ENCODE results near the gene THNSL1.
A peak's percentile ranks its signal among the peaks of the same experiment; 100 is the strongest.
"Not testable (repeated sequence)": the region's sequence is repeated elsewhere in the genome, so short reads cannot be mapped to it uniquely, and the experiment has no call there.

THNSL1 gene

GRCh38 chr10:25016376-25017153 lies at the start of gene THNSL1:
TSS of gene THNSL1 (plus strand) at chr10:25016612. CDS start at chr10:25023224, 6,612 bp downstream.
- H3K36me3 ChIP-seq (ENCODE audit: control insufficient read depth, insufficient read depth, low read length), result no peaks in the 10 kb centered on the region
- peak within 1 kb of the TSS; percentile 89 for H3K4me3 ChIP-seq (replicated peaks; ENCODE audit: low read depth, low read length)
- H3K27me3 ChIP-seq (replicated peaks; ENCODE audit: control insufficient read depth, insufficient read depth, low read length), result no peaks in the 10 kb centered on the region
- peak; percentile 98 for DNase-seq (ENCODE audit: extremely low read depth, insufficient read length)
- TF ChIP-seq CTCF (IDR thresholded peaks at IDR 0.05; ENCODE audit: insufficient read depth, low read length, poor library complexity, severe bottlenecking), result no peak

- H3K4me3 ChIP-seq (replicated peaks; ENCODE audit: low read depth, low read length), result no peak overlapping the region
- no peaks in the 10 kb centered on the region for H3K27me3 ChIP-seq (replicated peaks; ENCODE audit: control insufficient read depth, insufficient read depth, low read length)
- no peak for TF ChIP-seq CTCF (IDR thresholded peaks at IDR 0.05; ENCODE audit: insufficient read depth, low read length, poor library complexity, severe bottlenecking)
- no peak for DNase-seq (ENCODE audit: extremely low read depth, insufficient read length)
- H3K36me3 ChIP-seq (ENCODE audit: control insufficient read depth, insufficient read depth, low read length), result no peaks in the 10 kb centered on the region
These were observed 49.4 kb upstream of the THNSL1 start for GRCh38 chr10:24966962-24967481.

- no peaks in the 10 kb centered on the region for H3K27me3 ChIP-seq (replicated peaks; ENCODE audit: control insufficient read depth, insufficient read depth, low read length)
- DNase-seq (ENCODE audit: extremely low read depth, insufficient read length), result no peak
- TF ChIP-seq CTCF (IDR thresholded peaks at IDR 0.05; ENCODE audit: insufficient read depth, low read length, poor library complexity, severe bottlenecking), result no peak
- H3K36me3 ChIP-seq (ENCODE audit: control insufficient read depth, insufficient read depth, low read length), result no peaks in the 10 kb centered on the region
- no peak overlapping the region for H3K4me3 ChIP-seq (replicated peaks; ENCODE audit: low read depth, low read length)
These were observed 48.1 kb upstream of the THNSL1 start for GRCh38 chr10:24968349-24968748.

GRCh38 chr10:24968951-24969350 lies 47.5 kb upstream of the THNSL1 start:
- not testable (repeated sequence) for H3K27me3 ChIP-seq (replicated peaks; ENCODE audit: control insufficient read depth, insufficient read depth, low read length); DNase-seq (ENCODE audit: extremely low read depth, insufficient read length); H3K36me3 ChIP-seq (ENCODE audit: control insufficient read depth, insufficient read depth, low read length); H3K4me3 ChIP-seq (replicated peaks; ENCODE audit: low read depth, low read length)

- Histone ChIP-seq H3K27me3 (replicated peaks; ENCODE audit: control insufficient read depth, insufficient read depth, low read length) (no peaks in the 10 kb centered on the region), H3K36me3 (ENCODE audit: control insufficient read depth, insufficient read depth, low read length) (no peaks in the 10 kb centered on the region), H3K4me3 (replicated peaks; ENCODE audit: low read depth, low read length) (no peak overlapping the region)
- DNase-seq (ENCODE audit: extremely low read depth, insufficient read length), result no peak
- no peak for TF ChIP-seq CTCF (IDR thresholded peaks at IDR 0.05; ENCODE audit: insufficient read depth, low read length, poor library complexity, severe bottlenecking)
These were observed 46.6 kb upstream of the THNSL1 start for GRCh38 chr10:24969841-24970281.

- Histone ChIP-seq H3K27me3 (replicated peaks; ENCODE audit: control insufficient read depth, insufficient read depth, low read length) (no peaks in the 10 kb centered on the region), H3K4me3 (replicated peaks; ENCODE audit: low read depth, low read length) (no peak overlapping the region), H3K36me3 (ENCODE audit: control insufficient read depth, insufficient read depth, low read length) (no peaks in the 10 kb centered on the region)
- TF ChIP-seq CTCF (IDR thresholded peaks at IDR 0.05; ENCODE audit: insufficient read depth, low read length, poor library complexity, severe bottlenecking), result no peak
- no peak for DNase-seq (ENCODE audit: extremely low read depth, insufficient read length)
These were observed 45.0 kb upstream of the THNSL1 start for GRCh38 chr10:24971374-24971773.
